CD14-positive monocyte (primary cell): ENCODE data around the gene MRTFA. TPM values are rescaled to one million over a fixed set of nuclear protein-coding genes. Genes with fewer than 3 reads are reported as not detected.
A peak's percentile ranks its signal among the peaks of the same experiment; 100 is the strongest.

ENCODE experiments used
- DNase-seq, 3 donors: peaks; one replicate each; pipeline ENCODE4 v3.0.0-alpha.2; 2011 to 2022
- H2AFZ ChIP-seq: 2 replicates; pipeline ENCODE4 v1.6.0; 2012; ENCODE audit warnings: mild to moderate bottlenecking, low read depth, low read length, inconsistent platforms; ENCODE audit not compliant: insufficient read depth, poor library complexity, severe bottlenecking
- H3K27ac ChIP-seq, 2 donors: 1 replicate in 1 of 2; 2 replicates in 1 of 2; pipeline ENCODE4 v1.5.1; 2012 to 2013; ENCODE audit warnings: low read length in 2 of 2, control low read depth in 1 of 2, inconsistent platforms in 1 of 2, low read depth in 1 of 2, mild to moderate bottlenecking in 1 of 2
- H3K27me3 ChIP-seq, 2 donors: one replicate each; pipeline versions ENCODE4 v1.6.0 to v1.6.1; 2011 to 2013; ENCODE audit warnings: low read length in 2 of 2; ENCODE audit not compliant: control insufficient read depth in 2 of 2, insufficient read depth in 2 of 2
- H3K36me3 ChIP-seq, 2 donors: replicated peaks in 1 of 2; 1 replicate in 1 of 2; 2 replicates in 1 of 2; pipeline versions ENCODE4 v1.5.1 to v1.6.1; 2012 to 2013; ENCODE audit warnings: low read length in 2 of 2, control low read depth in 1 of 2, inconsistent platforms in 1 of 2, mild to moderate bottlenecking in 1 of 2; ENCODE audit not compliant: insufficient read depth in 2 of 2, control insufficient read depth in 1 of 2
- H3K4me1 ChIP-seq, 2 donors: 1 replicate in 1 of 2; 2 replicates in 1 of 2; pipeline versions ENCODE4 v1.5.1 to v1.6.1; 2012 to 2013; ENCODE audit warnings: low read length in 2 of 2, control low read depth in 1 of 2, inconsistent platforms in 1 of 2, mild to moderate bottlenecking in 1 of 2, moderate library complexity in 1 of 2; ENCODE audit not compliant: insufficient read depth in 2 of 2, control insufficient read depth in 1 of 2
- H3K4me2 ChIP-seq: replicated peaks from 2 replicates; pipeline ENCODE3; 2012; ENCODE audit warnings: low read length, moderate library complexity, mild to moderate bottlenecking; ENCODE audit not compliant: poor library complexity, severe bottlenecking; ENCODE audit errors: extremely low read depth
- H3K4me3 ChIP-seq, 3 experiments: fragments of 200-600 bp in 1 of 3; sonication (generic) in 1 of 3; replicated peaks in 1 of 3; 1 replicate in 2 of 3; 2 replicates in 1 of 3; pipeline ENCODE4 v1.5.1; 2011 to 2013; ENCODE audit warnings: low read length in 3 of 3, mild to moderate bottlenecking in 3 of 3, control low read depth in 2 of 3, low read depth in 2 of 3, inconsistent platforms in 1 of 3, moderate library complexity in 1 of 3
- H3K79me2 ChIP-seq: 2 replicates; pipeline ENCODE4 v1.6.0; 2012; ENCODE audit warnings: mild to moderate bottlenecking, control low read depth, inconsistent platforms, low read length, moderate library complexity; ENCODE audit not compliant: insufficient read depth
- H3K9ac ChIP-seq: 2 replicates; pipeline ENCODE4 v1.6.0; 2017; ENCODE audit warnings: low read length, mild to moderate bottlenecking; ENCODE audit not compliant: insufficient read depth, poor library complexity, severe bottlenecking
- H3K9me3 ChIP-seq, 2 donors: replicated peaks in 1 of 2; 1 replicate in 1 of 2; 2 replicates in 1 of 2; pipeline versions ENCODE4 v1.5.1 to v1.6.1; 2012 to 2013; ENCODE audit warnings: low read length in 2 of 2, control low read depth in 1 of 2; ENCODE audit not compliant: control insufficient read depth in 1 of 2, insufficient read depth in 1 of 2
- H4K20me1 ChIP-seq: 2 replicates; pipeline ENCODE4 v1.6.0; 2012; ENCODE audit warnings: mild to moderate bottlenecking, low read length, control low read depth, moderate library complexity; ENCODE audit not compliant: insufficient read depth
- H3K27ac Mint-ChIP-seq, 7 donors: one replicate each; pipeline ENCODE4 v1.8.0; 2020; ENCODE audit warnings: mild to moderate bottlenecking in 7 of 7, mixed read lengths in 7 of 7, moderate library complexity in 6 of 7, inconsistent platforms in 2 of 7
- H3K27me3 Mint-ChIP-seq, 3 donors: one replicate each; pipeline ENCODE4 v1.8.0; 2021 to 2022; ENCODE audit warnings: low read depth in 3 of 3, mild to moderate bottlenecking in 3 of 3, mixed read lengths in 3 of 3, moderate library complexity in 3 of 3, inconsistent platforms in 1 of 3
- H3K36me3 Mint-ChIP-seq, 2 donors: one replicate each; pipeline ENCODE4 v1.8.0; 2020; ENCODE audit warnings: mixed read lengths in 2 of 2, inconsistent platforms in 1 of 2, mild to moderate bottlenecking in 1 of 2
- H3K4me1 Mint-ChIP-seq: one replicate; pipeline ENCODE4 v1.8.0; 2020; ENCODE audit warnings: mild to moderate bottlenecking, mixed read lengths
- H3K4me3 Mint-ChIP-seq, 2 donors: one replicate each; pipeline ENCODE4 v1.8.0; 2020; ENCODE audit warnings: mild to moderate bottlenecking in 2 of 2, mixed read lengths in 2 of 2, moderate library complexity in 1 of 2
- H3K9me3 Mint-ChIP-seq, 7 donors: one replicate each; pipeline ENCODE4 v1.8.0; 2020 to 2022; ENCODE audit warnings: mixed read lengths in 7 of 7, mild to moderate bottlenecking in 6 of 7, moderate library complexity in 6 of 7, inconsistent platforms in 2 of 7
- CTCF ChIP-seq: fragments of 200-600 bp; IDR thresholded peaks from one replicate; pipeline ENCODE4 v1.8.0; 2022; ENCODE audit warnings: antibody characterized with exemption, mild to moderate bottlenecking
- WGBS: methylation state at CpG from one replicate; pipeline ENCODE4 v1.1.5; 2013; ENCODE audit warnings: missing lambda C conversion rate; ENCODE audit not compliant: insufficient coverage; 5-methylcytosine and 5-hydroxymethylcytosine counted together
- intact Hi-C, 2 donors: fragments of 100-400 bp; cut with micrococcal nuclease; formaldehyde crosslinking; loops; one replicate each; pipeline versions ENCODE4 v1.15.0 to v1.15.1; 2023
- polyA plus RNA-seq, 3 donors: library from polyadenylated mRNA; depleted of rRNA in 1 of 3; unstranded in 2 of 3; stranded (reverse) in 1 of 3; fragments of 300-500 nt in 2 of 3; fragments of >200 nt in 1 of 3; fragmentation: Illumina TruSeq in 2 of 3; gene quantifications; 1 replicate in 2 of 3; 2 replicates in 1 of 3; pipeline ENCODE4 v1.2.3, GENCODE V29; 2012 to 2021

The MRTFA gene
- polyA plus RNA-seq, 3 donors: 14.1 to 33.8 (median 18.9) TPM

GRCh38 chr22:40403651-40404050, 232.9 kb downstream of the MRTFA start:
- no peak overlapping the region for H2AFZ ChIP-seq
- peaks cover 79% of the 10 kb centered on the region for H4K20me1 ChIP-seq
- H3K27ac Mint-ChIP-seq: peak overlapping the region in 4 of 7 donors; percentile 6 to 67 (median 34)
- no peaks in the 10 kb centered on the region for H3K27me3 ChIP-seq
- WGBS: 90% methylated on average over 6 of the region's 7 CpGs
- TF ChIP-seq CTCF: no peak
- no peaks in the 10 kb centered on the region for H3K9me3 ChIP-seq
- no peaks in the 10 kb centered on the region for H3K79me2 ChIP-seq
- H3K36me3 ChIP-seq: peaks cover 44 to 73% of the 10 kb centered on the region in 2 donors
- no peak overlapping the region for H3K9ac ChIP-seq
- H3K36me3 Mint-ChIP-seq: peaks cover 49 to 70% of the 10 kb centered on the region in 2 donors
- H3K27me3 Mint-ChIP-seq: peaks cover 0 to 4% (median 0%) of the 10 kb centered on the region in 3 donors
- H3K4me3 Mint-ChIP-seq: no peak overlapping the region
- no peak overlapping the region for H3K4me2 ChIP-seq
- H3K27ac ChIP-seq: no peak overlapping the region
- intact Hi-C loops: no loop called here
- peaks cover 0 to 2% (median 0%) of the 10 kb centered on the region in 7 donors for H3K9me3 Mint-ChIP-seq
- H3K4me3 ChIP-seq: no peak overlapping the region
- H3K4me1 ChIP-seq: peaks cover 16 to 23% of the 10 kb centered on the region in 2 donors
- H3K4me1 Mint-ChIP-seq: peaks cover 32% of the 10 kb centered on the region
- DNase-seq: no peak

DNA sequence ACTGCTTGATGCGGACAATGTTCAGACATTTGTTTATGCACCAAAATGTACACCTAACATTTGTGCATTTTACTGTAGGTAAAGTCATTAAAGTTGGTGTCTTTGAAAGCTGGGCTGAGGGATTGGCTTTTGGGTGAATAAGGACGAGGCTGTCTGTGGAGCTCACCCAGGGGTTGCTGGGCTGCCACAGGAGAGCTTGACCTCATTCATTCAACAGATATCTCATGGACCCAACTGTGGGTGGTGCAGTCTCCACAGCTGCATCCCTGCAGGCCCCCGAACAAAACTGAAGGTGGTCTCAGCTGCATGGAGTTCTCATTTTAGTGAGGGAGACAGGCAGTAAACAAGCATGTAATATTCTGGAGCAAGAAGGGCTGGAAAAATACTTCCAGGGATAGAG, 233.4 kb downstream of the MRTFA start:
- intact Hi-C loops: no loop called here
- Mint-ChIP-seq H3K27me3 (peaks cover 0 to 4% (median 0%) of the 10 kb centered on the region in 3 donors), H3K9me3 (peaks cover 0 to 2% (median 0%) of the 10 kb centered on the region in 7 donors), H3K27ac (peak overlapping the region in 2 of 7 donors; percentile 24 to 28), H3K4me1 (peaks cover 32% of the 10 kb centered on the region), H3K36me3 (peaks cover 46 to 65% of the 10 kb centered on the region in 2 donors), H3K4me3 (no peak overlapping the region)
- Histone ChIP-seq H3K79me2 (no peaks in the 10 kb centered on the region), H2AFZ (no peak overlapping the region), H4K20me1 (peaks cover 79% of the 10 kb centered on the region), H3K27me3 (no peaks in the 10 kb centered on the region), H3K36me3 (peaks cover 39 to 68% of the 10 kb centered on the region in 2 donors), H3K9ac (no peak overlapping the region), H3K4me3 (no peak overlapping the region), H3K4me2 (no peak overlapping the region), H3K4me1 (peaks cover 16 to 23% of the 10 kb centered on the region in 2 donors), H3K9me3 (no peaks in the 10 kb centered on the region), H3K27ac (no peak overlapping the region)
- TF ChIP-seq CTCF: no peak
- no peak for DNase-seq
- no CpG with 5 or more reads among the region's 3 CpGs for WGBS
